ENCODE measurements around the gene TINAGL1. TPM values are rescaled to one million over a fixed set of nuclear protein-coding genes. Genes with fewer than 3 reads are reported as not detected.

TINAGL1 gene
- total and polyA plus RNA-seq, 2 of the 13 experiments (the other 11 are each of a cell fraction or from before 2014, with no cell fraction given): 24.7 to 76.8 TPM

DNA sequence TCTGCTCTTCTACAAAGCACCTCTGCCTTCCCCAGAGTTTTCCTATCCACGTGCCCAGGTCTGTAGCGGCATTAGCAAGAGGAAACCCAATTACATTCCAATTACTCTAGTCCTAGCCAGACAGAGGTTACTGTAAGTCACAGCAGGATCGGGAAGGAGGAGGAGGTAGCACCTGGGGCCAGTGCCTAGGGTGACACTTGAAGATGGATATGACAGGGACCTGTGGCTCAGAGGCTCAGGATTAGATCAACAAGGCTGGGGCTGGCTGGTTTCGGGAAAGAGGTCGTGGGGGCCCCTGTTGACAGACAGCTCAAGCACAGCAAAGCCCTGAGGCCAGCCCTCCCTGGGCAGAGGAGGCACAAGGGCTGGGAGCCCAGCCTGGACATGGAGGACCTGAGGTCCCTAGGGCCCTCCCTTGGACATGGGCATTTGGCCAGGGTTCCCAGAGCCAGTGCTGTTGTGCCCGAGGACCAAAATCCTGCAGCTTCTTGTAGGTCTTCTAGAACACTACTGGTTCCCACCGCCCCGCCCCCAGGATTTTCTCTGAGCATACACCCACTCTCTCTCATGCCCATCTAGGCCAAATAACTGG, 38.2 kb downstream of the TINAGL1 start:
- Histone ChIP-seq H3K9ac (ENCODE audit: insufficient read depth, low read depth, low read length) (no peak overlapping the region), H3K9me3 (ENCODE audit: low read length) (no peaks in the 10 kb centered on the region), H2AFZ (ENCODE audit: low read length) (no peak overlapping the region), H3K36me3 (replicated peaks in 1 of 2; ENCODE audit: control insufficient read depth in 1 of 2, insufficient read depth in 2 of 2, low read length in 2 of 2) (no peaks in the 10 kb centered on the region), H3K27ac (ENCODE audit: extremely low read length, insufficient read depth, low read length) (no peak overlapping the region), H3K4me2 (ENCODE audit: low read depth, low read length) (0 out of 2 replicates have a peak overlapping the region, but pooled peaks have one; percentile 5), H3K27me3 (ENCODE audit: control insufficient read depth in 1 of 2, insufficient read depth in 2 of 2, low read length in 2 of 2) (peaks cover 7 to 45% of the 10 kb centered on the region in 2 experiments), H3K4me1 (ENCODE audit: insufficient read depth, low read length) (peaks cover 9% of the 10 kb centered on the region; the same call in 1 of the 2 replicates), H3K4me3 (replicated peaks in 1 of 3; ENCODE audit: insufficient read depth in 1 of 3, low read depth in 2 of 3, low read length in 3 of 3) (no peak overlapping the region), H4K20me1 (ENCODE audit: insufficient read depth, low read length) (no peaks in the 10 kb centered on the region), H3K79me2 (ENCODE audit: insufficient read depth, low read length) (no peaks in the 10 kb centered on the region)
- no TSS peak for BruUV-seq (replicated peaks)
- POLR2A ChIA-PET: no interaction called here
- CTCF ChIA-PET (ENCODE audit: low intra/inter-chr PET ratio, low total read pairs): no interaction called here
- ATAC-seq (no peak), DNase-seq (ENCODE audit: low spot score) (no peak), FAIRE-seq (no peak)
- intact Hi-C loops (cut with micrococcal nuclease; ENCODE audit: unreplicated experiment): no loop called here
- TF ChIP-seq PHB2 (IDR thresholded peaks at IDR 0.05; ENCODE audit: partially characterized antibody) (no peak), KDM2A (CRISPR knock-in tag; IDR thresholded peaks at IDR 0.05; ENCODE audit: borderline replicate concordance, low read depth) (no peak)
- TF ChIP-seq, protein P1, sequence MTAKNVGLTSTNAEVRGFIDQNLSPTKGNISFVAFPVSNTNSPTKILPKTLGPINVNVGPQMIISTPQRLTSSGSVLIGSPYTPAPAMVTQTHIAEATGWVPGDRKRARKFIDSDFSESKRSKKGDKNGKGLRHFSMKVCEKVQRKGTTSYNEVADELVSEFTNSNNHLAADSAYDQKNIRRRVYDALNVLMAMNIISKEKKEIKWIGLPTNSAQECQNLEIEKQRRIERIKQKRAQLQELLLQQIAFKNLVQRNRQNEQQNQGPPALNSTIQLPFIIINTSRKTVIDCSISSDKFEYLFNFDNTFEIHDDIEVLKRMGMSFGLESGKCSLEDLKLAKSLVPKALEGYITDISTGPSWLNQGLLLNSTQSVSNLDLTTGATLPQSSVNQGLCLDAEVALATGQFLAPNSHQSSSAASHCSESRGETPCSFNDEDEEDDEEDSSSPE (CRISPR knock-in tag; IDR thresholded peaks at IDR 0.05): no peak
- in situ Hi-C loops (cut with HindIII; ENCODE audit: extremely low pct_ligation_motif_present, low pct_unique_long_range_greater_than_20kb): no loop called here
- WGBS (ENCODE audit: low lambda C conversion rate): 38% methylated on average over 6 of the region's 8 CpGs

- Histone ChIP-seq H3K27me3 (ENCODE audit: control insufficient read depth in 1 of 2, insufficient read depth in 2 of 2, low read length in 2 of 2) (peaks cover 7 to 45% of the 10 kb centered on the region in 2 experiments), H2AFZ (ENCODE audit: low read length) (no peak overlapping the region), H4K20me1 (ENCODE audit: insufficient read depth, low read length) (no peaks in the 10 kb centered on the region), H3K79me2 (ENCODE audit: insufficient read depth, low read length) (no peaks in the 10 kb centered on the region), H3K9ac (ENCODE audit: insufficient read depth, low read depth, low read length) (no peak overlapping the region), H3K36me3 (replicated peaks in 1 of 2; ENCODE audit: control insufficient read depth in 1 of 2, insufficient read depth in 2 of 2, low read length in 2 of 2) (no peaks in the 10 kb centered on the region), H3K4me1 (ENCODE audit: insufficient read depth, low read length) (peaks cover 9% of the 10 kb centered on the region; the same call in 1 of the 2 replicates), H3K27ac (ENCODE audit: extremely low read length, insufficient read depth, low read length) (no peak overlapping the region), H3K4me3 (replicated peaks in 1 of 3; ENCODE audit: insufficient read depth in 1 of 3, low read depth in 2 of 3, low read length in 3 of 3) (no peak overlapping the region), H3K4me2 (ENCODE audit: low read depth, low read length) (no peak overlapping the region), H3K9me3 (ENCODE audit: low read length) (no peaks in the 10 kb centered on the region)
- in situ Hi-C loops (cut with HindIII; ENCODE audit: extremely low pct_ligation_motif_present, low pct_unique_long_range_greater_than_20kb) (no loop called here), intact Hi-C loops (cut with micrococcal nuclease; ENCODE audit: unreplicated experiment) (no loop called here)
- DNase-seq (ENCODE audit: low spot score) (no peak), FAIRE-seq (no peak), ATAC-seq (peak; percentile 7; the same call in 1 of the 3 replicates)
- POLR2A ChIA-PET: no interaction called here
- WGBS (ENCODE audit: low lambda C conversion rate): 34% methylated on average over 4 of the region's 6 CpGs
- CTCF ChIA-PET (ENCODE audit: low intra/inter-chr PET ratio, low total read pairs): no interaction called here
- BruUV-seq (replicated peaks): no TSS peak
- TF ChIP-seq, protein P2, sequence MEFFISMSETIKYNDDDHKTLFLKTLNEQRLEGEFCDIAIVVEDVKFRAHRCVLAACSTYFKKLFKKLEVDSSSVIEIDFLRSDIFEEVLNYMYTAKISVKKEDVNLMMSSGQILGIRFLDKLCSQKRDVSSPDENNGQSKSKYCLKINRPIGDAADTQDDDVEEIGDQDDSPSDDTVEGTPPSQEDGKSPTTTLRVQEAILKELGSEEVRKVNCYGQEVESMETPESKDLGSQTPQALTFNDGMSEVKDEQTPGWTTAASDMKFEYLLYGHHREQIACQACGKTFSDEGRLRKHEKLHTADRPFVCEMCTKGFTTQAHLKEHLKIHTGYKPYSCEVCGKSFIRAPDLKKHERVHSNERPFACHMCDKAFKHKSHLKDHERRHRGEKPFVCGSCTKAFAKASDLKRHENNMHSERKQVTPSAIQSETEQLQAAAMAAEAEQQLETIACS (CRISPR knock-in tag; IDR thresholded peaks at IDR 0.05): no peak
- TF ChIP-seq EHMT2 (IDR thresholded peaks at IDR 0.05; ENCODE audit: borderline replicate concordance, low read depth, low read length): no peak
- no peak for TF ChIP-seq IRF9 (CRISPR knock-in tag; IDR thresholded peaks at IDR 0.05; ENCODE audit: borderline replicate concordance)
- no peak for TF ChIP-seq ZNF180 (CRISPR knock-in tag; IDR thresholded peaks at IDR 0.05; ENCODE audit: borderline replicate concordance, low read depth)
- no peak for TF ChIP-seq ZNF782 (CRISPR knock-in tag; IDR thresholded peaks at IDR 0.05; ENCODE audit: borderline replicate concordance)
- no peak for TF ChIP-seq ZBTB21 (CRISPR knock-in tag; IDR thresholded peaks at IDR 0.05)
- TF ChIP-seq ZNF776 (CRISPR knock-in tag; IDR thresholded peaks at IDR 0.05): no peak
- no peak for TF ChIP-seq ASH2L (IDR thresholded peaks at IDR 0.05; ENCODE audit: insufficient read length, low read depth, low read length)
- TF ChIP-seq YEATS2 (CRISPR knock-in tag; IDR thresholded peaks at IDR 0.05; ENCODE audit: borderline replicate concordance): no peak
- TF ChIP-seq ZSCAN22 (CRISPR knock-in tag; IDR thresholded peaks at IDR 0.05): no peak
- no peak for TF ChIP-seq ZBTB7A (CRISPR knock-in tag; IDR thresholded peaks at IDR 0.05)
- TF ChIP-seq, protein P3, sequence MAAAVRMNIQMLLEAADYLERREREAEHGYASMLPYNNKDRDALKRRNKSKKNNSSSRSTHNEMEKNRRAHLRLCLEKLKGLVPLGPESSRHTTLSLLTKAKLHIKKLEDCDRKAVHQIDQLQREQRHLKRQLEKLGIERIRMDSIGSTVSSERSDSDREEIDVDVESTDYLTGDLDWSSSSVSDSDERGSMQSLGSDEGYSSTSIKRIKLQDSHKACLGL (CRISPR knock-in tag; IDR thresholded peaks at IDR 0.05): no peak
Observed at GRCh38 chr1:31615414-31615813, 39.1 kb downstream of the TINAGL1 start.

Measured in HepG2 (cell line).